Cardiac fibroblast (primary cell): ENCODE results near the gene OR2V1.

Source experiments
- DNase-seq, 2 donors: peaks; one replicate each; pipeline versions ENCODE4 v3.0.0 to v3.0.0-alpha.2; 2010; ENCODE audit warnings: low read depth in 2 of 2
- H3K4me3 ChIP-seq, 2 donors: replicated peaks in 1 of 2; 1 replicate in 1 of 2; 2 replicates in 1 of 2; pipeline ENCODE4 v1.5.1; 2011; ENCODE audit warnings: low read depth in 2 of 2, low read length in 2 of 2, mild to moderate bottlenecking in 2 of 2, moderate library complexity in 1 of 2
- TF ChIP-seq, protein P1 (sequence below): IDR thresholded peaks from one replicate; pipeline ENCODE4 v1.5.1; 2011; ENCODE audit warnings: low read depth, mild to moderate bottlenecking, low read length, inconsistent platforms

The OR2V1 gene

GRCh38 chr5:181126841-181127240 lies 4.1 kb downstream of the OR2V1 start:
- TF ChIP-seq, protein P1, sequence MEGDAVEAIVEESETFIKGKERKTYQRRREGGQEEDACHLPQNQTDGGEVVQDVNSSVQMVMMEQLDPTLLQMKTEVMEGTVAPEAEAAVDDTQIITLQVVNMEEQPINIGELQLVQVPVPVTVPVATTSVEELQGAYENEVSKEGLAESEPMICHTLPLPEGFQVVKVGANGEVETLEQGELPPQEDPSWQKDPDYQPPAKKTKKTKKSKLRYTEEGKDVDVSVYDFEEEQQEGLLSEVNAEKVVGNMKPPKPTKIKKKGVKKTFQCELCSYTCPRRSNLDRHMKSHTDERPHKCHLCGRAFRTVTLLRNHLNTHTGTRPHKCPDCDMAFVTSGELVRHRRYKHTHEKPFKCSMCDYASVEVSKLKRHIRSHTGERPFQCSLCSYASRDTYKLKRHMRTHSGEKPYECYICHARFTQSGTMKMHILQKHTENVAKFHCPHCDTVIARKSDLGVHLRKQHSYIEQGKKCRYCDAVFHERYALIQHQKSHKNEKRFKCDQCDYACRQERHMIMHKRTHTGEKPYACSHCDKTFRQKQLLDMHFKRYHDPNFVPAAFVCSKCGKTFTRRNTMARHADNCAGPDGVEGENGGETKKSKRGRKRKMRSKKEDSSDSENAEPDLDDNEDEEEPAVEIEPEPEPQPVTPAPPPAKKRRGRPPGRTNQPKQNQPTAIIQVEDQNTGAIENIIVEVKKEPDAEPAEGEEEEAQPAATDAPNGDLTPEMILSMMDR = no peak
- DNase-seq = no peak
- no peak overlapping the region for H3K4me3 ChIP-seq

- no peak for DNase-seq
- TF ChIP-seq, protein P1 = no peak
- no peak overlapping the region for H3K4me3 ChIP-seq
These were observed 6.4 kb downstream of the OR2V1 start for GRCh38 chr5:181124526-181124925.

GRCh38 chr5:181121675-181122561 lies 9.1 kb downstream of the OR2V1 start:
- TF ChIP-seq, protein P1 = no peak
- no peak for DNase-seq
- no peak overlapping the region for H3K4me3 ChIP-seq

DNA sequence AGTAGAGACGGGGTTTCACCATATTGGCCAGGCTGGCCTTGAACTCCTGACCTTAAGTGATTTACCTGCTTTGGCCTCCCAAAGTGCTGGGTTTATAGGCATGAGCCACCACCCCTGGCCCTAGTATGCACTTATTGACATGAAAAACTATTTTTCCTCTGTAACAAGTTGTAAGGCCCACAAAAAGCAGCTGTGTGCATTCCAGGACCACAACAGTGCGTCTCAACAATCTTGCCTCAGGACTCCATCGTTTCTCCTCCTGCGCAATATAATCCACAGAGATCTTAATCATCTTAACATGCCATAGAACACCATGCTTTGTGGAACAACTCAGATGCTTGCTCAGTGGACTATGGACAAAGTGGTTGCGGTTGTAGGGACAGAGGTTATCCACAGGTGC lies 10.2 kb downstream of the OR2V1 start:
- no peak overlapping the region for H3K4me3 ChIP-seq
- no peak for DNase-seq
- TF ChIP-seq, protein P1 = no peak

GRCh38 chr5:181120306-181120705 lies 10.7 kb downstream of the OR2V1 start:
- DNase-seq = peak in 1 of 2 donors; percentile 54
- TF ChIP-seq, protein P1 = no peak
- H3K4me3 ChIP-seq = no peak overlapping the region

- DNase-seq = no peak
- H3K4me3 ChIP-seq = no peak overlapping the region
- TF ChIP-seq, protein P1 = no peak
These were observed 11.9 kb downstream of the OR2V1 start for GRCh38 chr5:181119105-181119504.
